H1 (cell line): Measurements from ENCODE around the gene DOK6. TPM values are rescaled to one million over a fixed set of nuclear protein-coding genes. Genes with fewer than 3 reads are reported as not detected.

Experiments
- CTCF ChIA-PET: fragments of 300-600 bp; sonication (Branson Sonifier 250); formaldehyde crosslinking; loops from one replicate; lab custom pipeline; 2021; ENCODE audit not compliant: partially characterized antibody; lab: Charles Lee
- POLR2A ChIA-PET: fragments of 300-600 bp; sonication (Branson Sonifier 250); formaldehyde crosslinking; loops from one replicate; lab custom pipeline; 2021; ENCODE audit warnings: inconsistent platforms; ENCODE audit not compliant: partially characterized antibody; lab: Charles Lee
- DNase-seq, 2 experiments: peaks; one replicate each; pipeline versions ENCODE4 v3.0.0 to v3.0.0-alpha.2; 2010 to 2022; ENCODE audit warnings: low spot score in 2 of 2, low read depth in 1 of 2, mixed read lengths in 1 of 2
- FAIRE-seq: peaks from 2 replicates; lab custom pipeline; 2011; peaks lifted over from hg19 to GRCh38; lab: Jason Lieb, UNC
- H2AFZ ChIP-seq: 2 replicates; pipeline ENCODE4 v1.8.1; 2012; ENCODE audit warnings: low read length, inconsistent platforms
- H2AK5ac ChIP-seq: 2 replicates; pipeline ENCODE4 v1.6.1; 2013; ENCODE audit warnings: low read depth, low read length
- H2BK120ac ChIP-seq: replicated peaks from 2 replicates; pipeline ENCODE3; 2013; ENCODE audit warnings: low read depth, low read length, inconsistent platforms
- H2BK12ac ChIP-seq: 2 replicates; pipeline ENCODE4 v1.6.1; 2013; ENCODE audit warnings: low read depth, low read length
- H2BK15ac ChIP-seq: 2 replicates; pipeline ENCODE4 v1.6.1; 2013; ENCODE audit warnings: low read length
- H2BK20ac ChIP-seq: 2 replicates; pipeline ENCODE4 v1.6.1; 2013; ENCODE audit warnings: low read length
- H2BK5ac ChIP-seq: 2 replicates; pipeline ENCODE4 v1.6.1; 2013; ENCODE audit warnings: low read depth, low read length
- H3K14ac ChIP-seq: 2 replicates; pipeline ENCODE4 v1.6.1; 2013; ENCODE audit warnings: inconsistent platforms; ENCODE audit not compliant: insufficient read length
- H3K18ac ChIP-seq: 2 replicates; pipeline ENCODE4 v1.6.1; 2013; ENCODE audit warnings: low read length; ENCODE audit errors: extremely low read depth
- H3K23ac ChIP-seq: 2 replicates; pipeline ENCODE4 v1.6.1; 2013; ENCODE audit warnings: inconsistent platforms; ENCODE audit not compliant: insufficient read length
- H3K23me2 ChIP-seq: 2 replicates; pipeline ENCODE4 v1.6.1; 2013; ENCODE audit warnings: low read depth, low read length
- H3K27ac ChIP-seq: 2 replicates; pipeline ENCODE4 v1.6.1; 2011; ENCODE audit warnings: low read depth, low read length, inconsistent platforms
- H3K27me3 ChIP-seq, 4 experiments: replicated peaks in 1 of 4; 1 replicate in 1 of 4; 2 replicates in 3 of 4; pipeline versions ENCODE4 v1.6.1 to v1.8.1; 2011 to 2013; ENCODE audit warnings: low read length in 3 of 4, mild to moderate bottlenecking in 3 of 4, inconsistent platforms in 2 of 4, mixed read lengths in 2 of 4, moderate library complexity in 1 of 4; ENCODE audit not compliant: control insufficient read depth in 3 of 4, insufficient read depth in 3 of 4; ENCODE audit errors: extremely low read depth in 1 of 4
- H3K36me3 ChIP-seq, 4 experiments: 2 replicates each; pipeline versions ENCODE4 v1.6.1 to v1.8.1; 2011 to 2013; ENCODE audit warnings: mild to moderate bottlenecking in 4 of 4, low read length in 3 of 4, moderate library complexity in 2 of 4, control low read depth in 1 of 4, inconsistent platforms in 1 of 4; ENCODE audit not compliant: insufficient read depth in 4 of 4, control insufficient read depth in 2 of 4
- H3K4ac ChIP-seq: replicated peaks from 2 replicates; pipeline ENCODE3; 2013; ENCODE audit warnings: low read length, low read depth, mixed read lengths, inconsistent platforms; ENCODE audit not compliant: insufficient read length
- H3K4me1 ChIP-seq, 4 experiments: replicated peaks in 1 of 4; 1 replicate in 1 of 4; 2 replicates in 3 of 4; pipeline versions ENCODE4 v1.6.1 to v1.8.1; 2011 to 2013; ENCODE audit warnings: low read length in 3 of 4, inconsistent platforms in 2 of 4, mixed read lengths in 1 of 4; ENCODE audit not compliant: insufficient read depth in 4 of 4, control insufficient read depth in 3 of 4
- H3K4me2 ChIP-seq, 2 experiments: 2 replicates each; pipeline versions ENCODE4 v1.6.1 to v1.8.1; 2011 to 2013; ENCODE audit warnings: low read depth in 2 of 2, low read length in 2 of 2, control low read depth in 1 of 2, inconsistent platforms in 1 of 2, mild to moderate bottlenecking in 1 of 2; ENCODE audit not compliant: insufficient read depth in 1 of 2
- H3K4me3 ChIP-seq, 4 experiments: fragments of 200-600, 300-600 bp in 1 of 4; sonication (generic), shearing (Covaris generic), sonication (Bioruptor Twin) in 1 of 4; 2 replicates each; pipeline versions ENCODE4 v1.5.1 to v1.8.1; 2011 to 2016; ENCODE audit warnings: low read length in 4 of 4, low read depth in 3 of 4, control low read depth in 2 of 4, inconsistent platforms in 2 of 4, mild to moderate bottlenecking in 2 of 4, mixed read lengths in 1 of 4, moderate library complexity in 1 of 4; ENCODE audit not compliant: insufficient read depth in 2 of 4; ENCODE audit errors: extremely low read depth in 1 of 4
- H3K56ac ChIP-seq: replicated peaks from 2 replicates; pipeline ENCODE3; 2013; ENCODE audit warnings: low read depth, mild to moderate bottlenecking, mixed read lengths, low read length, inconsistent platforms; ENCODE audit not compliant: insufficient read length
- H3K79me1 ChIP-seq: 2 replicates; pipeline ENCODE4 v1.6.1; 2013; ENCODE audit warnings: low read depth, low read length, control low read depth
- H3K79me2 ChIP-seq, 2 experiments: 2 replicates each; pipeline versions ENCODE4 v1.6.1 to v1.8.1; 2012 to 2013; ENCODE audit warnings: low read length in 2 of 2, mild to moderate bottlenecking in 2 of 2, inconsistent platforms in 1 of 2; ENCODE audit not compliant: insufficient read depth in 2 of 2, control insufficient read depth in 1 of 2
- H3K9ac ChIP-seq, 4 experiments: replicated peaks in 1 of 4; 1 replicate in 1 of 4; 2 replicates in 3 of 4; pipeline versions ENCODE4 v1.6.1 to v1.8.1; 2011 to 2013; ENCODE audit warnings: low read depth in 3 of 4, low read length in 3 of 4, control low read depth in 2 of 4, mild to moderate bottlenecking in 2 of 4, moderate library complexity in 2 of 4, inconsistent platforms in 1 of 4; ENCODE audit errors: extremely low read depth in 1 of 4
- H3K9me3 ChIP-seq, 2 experiments: 2 replicates each; pipeline versions ENCODE4 v1.6.1 to v1.8.1; 2012 to 2013; ENCODE audit warnings: mild to moderate bottlenecking in 2 of 2, moderate library complexity in 2 of 2, control low read depth in 1 of 2, inconsistent platforms in 1 of 2, low read depth in 1 of 2, low read length in 1 of 2, mixed read lengths in 1 of 2; ENCODE audit not compliant: insufficient read depth in 2 of 2
- H4K20me1 ChIP-seq, 2 experiments: replicated peaks in 1 of 2; 2 replicates each; pipeline versions ENCODE3 to v1.8.1; 2011 to 2013; ENCODE audit warnings: inconsistent platforms in 2 of 2, low read length in 2 of 2, mild to moderate bottlenecking in 1 of 2; ENCODE audit not compliant: insufficient read depth in 2 of 2, control insufficient read depth in 1 of 2
- H4K5ac ChIP-seq: 2 replicates; pipeline ENCODE4 v1.6.1; 2013; ENCODE audit warnings: low read length, low read depth, mixed read lengths, inconsistent platforms; ENCODE audit not compliant: insufficient read length
- H4K8ac ChIP-seq: 2 replicates; pipeline ENCODE4 v1.8.0; 2013; ENCODE audit warnings: mild to moderate bottlenecking, moderate library complexity, low read length, inconsistent platforms; ENCODE audit not compliant: insufficient read depth; ENCODE audit errors: extremely low read depth
- H4K91ac ChIP-seq: replicated peaks from 2 replicates; pipeline ENCODE3; 2013; ENCODE audit warnings: low read length, mixed read lengths, inconsistent platforms; ENCODE audit not compliant: insufficient read length
- CHD2 ChIP-seq: IDR thresholded peaks from 2 replicates; pipeline ENCODE4 v1.6.1; 2012; ENCODE audit warnings: low read length, improper control_type of control experiment
- CTBP2 ChIP-seq: IDR thresholded peaks from 2 replicates; pipeline ENCODE4 v1.7.0; 2011; ENCODE audit warnings: borderline replicate concordance, mild to moderate bottlenecking, moderate library complexity, mixed read lengths, low read length; ENCODE audit not compliant: insufficient read depth, insufficient read length
- KDM4A ChIP-seq: IDR thresholded peaks from one replicate; pipeline ENCODE4 v1.7.1; 2012; ENCODE audit warnings: low read depth, mild to moderate bottlenecking, moderate library complexity, low read length, inconsistent platforms; ENCODE audit not compliant: severe bottlenecking
- KDM5A ChIP-seq: fragments of 200-600 bp; IDR thresholded peaks from 2 replicates; pipeline ENCODE4 v1.7.1; 2012; ENCODE audit warnings: mild to moderate bottlenecking, low read length, inconsistent platforms, mixed read lengths
- MAX ChIP-seq: IDR thresholded peaks from 2 replicates; pipeline ENCODE4 v1.6.1; 2012; ENCODE audit warnings: inconsistent platforms
- RFX5 ChIP-seq: IDR thresholded peaks from 2 replicates; pipeline ENCODE4 v1.6.1; 2011; ENCODE audit warnings: low read depth, low read length, improper control_type of control experiment, borderline replicate concordance
- SUZ12 ChIP-seq: fragments of 200-600 bp; sonication (generic); IDR thresholded peaks from 2 replicates; pipeline ENCODE4 v1.6.1; 2012; ENCODE audit warnings: mild to moderate bottlenecking, inconsistent platforms, low read length, moderate library complexity, mixed read lengths
- TAF7 ChIP-seq: optimal IDR thresholded peaks from 2 replicates; pipeline ENCODE3; 2011; ENCODE audit warnings: low read depth, mild to moderate bottlenecking, inconsistent platforms, low read length, moderate library complexity, borderline replicate concordance
- ZNF274 ChIP-seq: IDR thresholded peaks from 2 replicates; pipeline ENCODE4 v1.7.0; 2012; ENCODE audit warnings: low read length, borderline replicate concordance; ENCODE audit errors: extremely low read depth
- WGBS, 2 experiments: shearing (Covaris generic) in 1 of 2; methylation state at CpG; one replicate each; pipeline versions ENCODE4 v1.1.6 to v1.1.7; 2013 to 2015; ENCODE audit warnings: low lambda C conversion rate in 2 of 2, mixed read lengths in 2 of 2, inconsistent platforms in 1 of 2, low coverage in 1 of 2, missing lambda C conversion rate in 1 of 2; ENCODE audit not compliant: insufficient replicate concordance in 2 of 2, insufficient coverage in 1 of 2, insufficient read length in 1 of 2; ENCODE audit errors: extremely low coverage in 1 of 2, missing lambda C conversion rate in 1 of 2; 5-methylcytosine and 5-hydroxymethylcytosine counted together
- polyA plus RNA-seq, 7 experiments: library from polyadenylated mRNA; depleted of rRNA in 3 of 7; stranded (reverse) in 5 of 7; unstranded in 2 of 7; fragments of >200 nt in 5 of 7; fragments of 200-250 nt in 2 of 7; gene quantifications; 1 replicate in 5 of 7; 2 replicates in 1 of 7; 4 replicates in 1 of 7; pipeline versions ENCODE4 v1.2.1 to v1.2.3, GENCODE V29; 2011 to 2013; ENCODE audit warnings: missing spikeins in 2 of 7, mixed read lengths in 2 of 7
- total RNA-seq: library from RNA; stranded (reverse); fragmentation: NEBNext Ultra II Directional; extraction: Animal tissue kit (Norgen Biotek cat#: 25700); gene quantifications from 2 replicates; pipeline ENCODE4 v1.2.1, GENCODE V29; 2021
- TF ChIP-seq, protein P1 (sequence below): IDR thresholded peaks from 2 replicates; pipeline ENCODE4 v1.6.1; 2011; ENCODE audit warnings: low read depth, mild to moderate bottlenecking, low read length; ENCODE audit not compliant: insufficient read depth

The DOK6 gene
- total and polyA plus RNA-seq, 2 of the 8 experiments (the other 6 are each of a cell fraction or from before 2014, with no cell fraction given): 0.33 to 0.50 TPM

- POLR2A ChIA-PET: no interaction called here
- no peak overlapping the region for H3K27ac ChIP-seq
- H2BK12ac ChIP-seq: no peak overlapping the region
- H3K27me3 ChIP-seq: no peaks in the 10 kb centered on the region
- H3K36me3 ChIP-seq: no peaks in the 10 kb centered on the region
- no peak overlapping the region for H2BK20ac ChIP-seq
- H3K79me1 ChIP-seq: no peaks in the 10 kb centered on the region
- FAIRE-seq: no peak
- H3K4me3 ChIP-seq: no peak overlapping the region
- no peak overlapping the region for H3K4ac ChIP-seq
- no peaks in the 10 kb centered on the region for H3K23me2 ChIP-seq
- H3K18ac ChIP-seq: no peak overlapping the region
- H2BK120ac ChIP-seq: no peak overlapping the region
- no peak overlapping the region for H2AK5ac ChIP-seq
- no peak overlapping the region for H2AFZ ChIP-seq
- 92% methylated on average over 6 of the region's 6 CpGs; no CpG with 5 or more reads in 1 of the 2 experiments for WGBS, 2 experiments
- H4K8ac ChIP-seq: no peak overlapping the region
- no peak overlapping the region for H4K91ac ChIP-seq
- no peak for DNase-seq
- no peaks in the 10 kb centered on the region for H3K79me2 ChIP-seq
- no peak overlapping the region for H3K4me2 ChIP-seq
- H3K14ac ChIP-seq: no peak overlapping the region
- H3K9me3 ChIP-seq: no peaks in the 10 kb centered on the region
- H3K4me1 ChIP-seq: peaks cover 0 to 17% (median 2%) of the 10 kb centered on the region in 4 experiments; a peak in 4 of 7 replicates
- H3K23ac ChIP-seq: no peak overlapping the region
- CTCF ChIA-PET: no interaction called here
- no peak overlapping the region for H2BK5ac ChIP-seq
- no peak overlapping the region for H4K5ac ChIP-seq
- no peak overlapping the region for H2BK15ac ChIP-seq
- H3K9ac ChIP-seq: no peak overlapping the region
- no peaks in the 10 kb centered on the region for H4K20me1 ChIP-seq
- H3K56ac ChIP-seq: no peak overlapping the region
- TF ChIP-seq TAF7 (no peak), CTBP2 (no peak), KDM5A (no peak), SUZ12 (no peak), RFX5 (no peak), KDM4A (no peak), CHD2 (no peak), ZNF274 (no peak), MAX (no peak)
- TF ChIP-seq, protein P1, sequence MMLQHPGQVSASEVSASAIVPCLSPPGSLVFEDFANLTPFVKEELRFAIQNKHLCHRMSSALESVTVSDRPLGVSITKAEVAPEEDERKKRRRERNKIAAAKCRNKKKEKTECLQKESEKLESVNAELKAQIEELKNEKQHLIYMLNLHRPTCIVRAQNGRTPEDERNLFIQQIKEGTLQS: no peak
These were observed 355.3 kb downstream of the DOK6 start for GRCh38 chr18:69755856-69756496.
